IPS DF 6.9 (cell line): ENCODE data around the gene PJA1.

Experiments used
- DNase-seq: peaks from one replicate; pipeline ENCODE4 v3.0.0-alpha.2; 2013; ENCODE audit warnings: low read depth, low spot score
- H3K27ac ChIP-seq: one replicate; pipeline ENCODE4 v1.5.1; 2013; ENCODE audit warnings: low read length, control low read depth
- H3K27me3 ChIP-seq: 2 replicates; pipeline ENCODE4 v1.6.1; 2013; ENCODE audit warnings: mild to moderate bottlenecking, low read length; ENCODE audit not compliant: control insufficient read depth, insufficient read depth
- H3K36me3 ChIP-seq: 2 replicates; pipeline ENCODE4 v1.6.1; 2013; ENCODE audit warnings: low read length; ENCODE audit not compliant: control insufficient read depth, insufficient read depth
- H3K4me1 ChIP-seq: 2 replicates; pipeline ENCODE4 v1.6.1; 2013; ENCODE audit warnings: low read length; ENCODE audit not compliant: control insufficient read depth, insufficient read depth
- H3K4me3 ChIP-seq: 2 replicates; pipeline ENCODE4 v1.5.1; 2013; ENCODE audit warnings: mild to moderate bottlenecking, low read length
- H3K9me3 ChIP-seq: 2 replicates; pipeline ENCODE4 v1.6.1; 2013; ENCODE audit warnings: low read length, inconsistent platforms; ENCODE audit not compliant: control insufficient read depth, insufficient read depth
- WGBS: extraction: QIAGEN DNeasy Blood & Tissue Kit; methylation state at CpG from one replicate; pipeline ENCODE4 v1.1.7; 2013; ENCODE audit warnings: mixed read lengths, missing lambda C conversion rate; ENCODE audit not compliant: insufficient read length, insufficient coverage; 5-methylcytosine and 5-hydroxymethylcytosine counted together

The PJA1 gene

GRCh38 chrX:69133921-69134542 lies 31.2 kb downstream of the PJA1 start:
- H3K9me3 ChIP-seq = no peaks in the 10 kb centered on the region
- H3K4me3 ChIP-seq = no peak overlapping the region
- H3K27me3 ChIP-seq = peaks cover 2% of the 10 kb centered on the region; the same call in 1 of the 2 replicates
- no peak for DNase-seq
- no peak overlapping the region for H3K27ac ChIP-seq
- no CpG with 5 or more reads among the region's 6 CpGs for WGBS
- peaks cover 13% of the 10 kb centered on the region; the same call in 1 of the 2 replicates for H3K4me1 ChIP-seq
- no peaks in the 10 kb centered on the region for H3K36me3 ChIP-seq

DNA sequence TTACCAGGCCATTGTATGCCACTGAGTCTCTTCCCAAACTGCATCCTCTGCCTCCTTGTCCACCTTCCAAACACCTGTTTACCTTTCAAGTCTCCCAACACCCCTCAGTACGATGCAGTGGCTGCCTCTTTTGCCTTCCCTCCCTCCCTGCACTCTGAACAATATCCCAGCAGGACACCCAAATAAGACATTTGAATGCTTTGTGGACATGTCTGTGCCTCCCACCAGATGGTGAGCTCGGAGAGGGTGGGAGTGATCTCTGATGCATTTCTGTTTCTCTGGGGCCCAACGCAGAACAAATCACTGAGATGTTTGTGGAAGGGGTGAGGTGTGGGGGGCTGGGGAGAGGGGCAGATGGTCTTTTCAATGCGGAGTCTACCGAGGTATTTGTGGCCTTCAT lies 33.4 kb downstream of the PJA1 start:
- Histone ChIP-seq H3K36me3 (no peaks in the 10 kb centered on the region), H3K27me3 (peaks cover 2% of the 10 kb centered on the region; the same call in 1 of the 2 replicates), H3K4me3 (no peak overlapping the region), H3K9me3 (no peaks in the 10 kb centered on the region), H3K27ac (no peak overlapping the region), H3K4me1 (peaks cover 10% of the 10 kb centered on the region; the same call in 1 of the 2 replicates)
- DNase-seq = no peak
- WGBS = no CpG with 5 or more reads among the region's 5 CpGs

- Histone ChIP-seq H3K4me3 (no peak overlapping the region), H3K27ac (no peak overlapping the region), H3K9me3 (no peaks in the 10 kb centered on the region), H3K27me3 (peaks cover 2% of the 10 kb centered on the region; the same call in 1 of the 2 replicates), H3K4me1 (peaks cover 8% of the 10 kb centered on the region; the same call in 1 of the 2 replicates), H3K36me3 (no peaks in the 10 kb centered on the region)
- WGBS = no CpG with 5 or more reads among the region's 2 CpGs
- no peak for DNase-seq
Observed at GRCh38 chrX:69130439-69130838, 34.8 kb downstream of the PJA1 start.

GRCh38 chrX:69128588-69128987 lies 36.7 kb downstream of the PJA1 start:
- no CpG with 5 or more reads among the region's 34 CpGs for WGBS
- H3K27ac ChIP-seq = no peak overlapping the region
- no peaks in the 10 kb centered on the region for H3K36me3 ChIP-seq
- H3K27me3 ChIP-seq = peaks cover 2% of the 10 kb centered on the region; the same call in 1 of the 2 replicates
- no peaks in the 10 kb centered on the region for H3K9me3 ChIP-seq
- no peak for DNase-seq
- no peak overlapping the region for H3K4me3 ChIP-seq
- H3K4me1 ChIP-seq = peaks cover 8% of the 10 kb centered on the region

- H3K9me3 ChIP-seq = no peaks in the 10 kb centered on the region
- no peak overlapping the region for H3K4me3 ChIP-seq
- H3K36me3 ChIP-seq = no peaks in the 10 kb centered on the region
- no peak for DNase-seq
- peaks cover 2% of the 10 kb centered on the region; the same call in 1 of the 2 replicates for H3K27me3 ChIP-seq
- peaks cover 7% of the 10 kb centered on the region for H3K4me1 ChIP-seq
- H3K27ac ChIP-seq = no peak overlapping the region
- WGBS = no CpG with 5 or more reads among the region's 3 CpGs
Observed at GRCh38 chrX:69127466-69127865, 37.8 kb downstream of the PJA1 start.

DNA sequence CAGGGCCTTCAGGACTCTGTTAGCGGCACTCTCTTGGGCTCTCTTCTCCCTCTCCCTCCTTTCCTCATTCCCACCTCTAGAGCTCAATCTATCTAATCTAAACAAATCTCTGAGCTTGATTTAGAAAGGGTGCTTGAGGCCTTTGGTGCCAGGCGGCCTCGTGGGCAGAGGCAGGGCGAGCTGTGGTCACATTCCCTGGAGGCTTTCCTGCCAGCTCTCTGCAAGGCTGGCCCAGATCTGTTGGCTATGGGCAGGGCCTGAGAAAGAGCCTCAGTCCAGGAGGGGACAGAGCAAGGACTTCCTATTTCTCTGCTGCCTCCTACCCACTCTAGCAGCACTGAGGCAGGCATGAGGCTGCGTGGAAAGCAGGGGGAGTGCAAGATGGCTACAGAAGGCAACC lies 38.6 kb downstream of the PJA1 start:
- peaks cover 6% of the 10 kb centered on the region for H3K4me1 ChIP-seq
- DNase-seq = no peak
- no peaks in the 10 kb centered on the region for H3K36me3 ChIP-seq
- H3K27me3 ChIP-seq = peaks cover 2% of the 10 kb centered on the region; the same call in 1 of the 2 replicates
- H3K27ac ChIP-seq = no peak overlapping the region
- WGBS = no CpG with 5 or more reads among the region's 5 CpGs
- H3K4me3 ChIP-seq = no peak overlapping the region
- no peaks in the 10 kb centered on the region for H3K9me3 ChIP-seq

DNA sequence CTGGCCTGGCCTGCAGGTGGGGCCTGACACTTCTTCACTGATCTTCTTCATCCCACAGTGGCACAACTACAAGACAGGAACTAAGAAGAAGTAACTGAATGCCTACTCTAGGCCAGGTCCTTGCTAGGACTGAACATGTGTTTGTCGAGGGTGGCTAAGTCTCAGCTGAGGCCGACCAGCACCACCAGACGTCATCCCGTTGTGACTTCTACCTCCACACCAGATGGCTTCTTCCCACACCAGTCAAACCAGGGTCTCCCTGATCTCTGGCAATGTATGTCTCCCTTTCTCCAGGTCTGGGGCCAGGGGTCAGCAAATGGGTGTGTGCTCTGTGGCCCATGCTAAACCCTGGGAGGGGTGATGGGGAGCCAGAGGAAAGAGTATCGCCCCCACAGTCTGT lies 40.2 kb downstream of the PJA1 start:
- peaks cover 2% of the 10 kb centered on the region; the same call in 1 of the 2 replicates for H3K27me3 ChIP-seq
- peaks cover 3% of the 10 kb centered on the region; the same call in 1 of the 2 replicates for H3K4me1 ChIP-seq
- no peak overlapping the region for H3K4me3 ChIP-seq
- H3K36me3 ChIP-seq = no peaks in the 10 kb centered on the region
- DNase-seq = no peak
- H3K27ac ChIP-seq = no peak overlapping the region
- H3K9me3 ChIP-seq = no peaks in the 10 kb centered on the region
- no CpG with 5 or more reads among the region's 5 CpGs for WGBS

DNA sequence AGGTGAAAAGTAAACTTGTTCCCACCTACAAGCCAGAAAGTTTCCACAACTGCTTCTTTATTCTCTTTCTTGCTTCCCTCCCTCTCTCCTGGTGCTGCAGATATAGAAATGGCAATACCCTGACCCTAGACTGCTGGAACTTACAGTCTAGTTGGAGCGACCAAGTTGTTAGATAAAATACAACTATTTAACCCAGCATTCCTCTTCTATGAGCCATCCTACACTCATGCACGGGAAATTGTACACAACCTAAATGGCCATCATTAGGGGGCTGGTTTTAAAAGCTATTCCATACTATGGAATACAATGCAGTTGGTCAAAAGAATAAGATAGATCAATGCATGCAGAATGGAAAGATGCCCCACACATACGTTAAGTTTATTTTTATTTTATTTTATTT lies 41.1 kb downstream of the PJA1 start:
- no peak overlapping the region for H3K4me3 ChIP-seq
- no peaks in the 10 kb centered on the region for H3K27me3 ChIP-seq
- no CpG with 5 or more reads among the region's 3 CpGs for WGBS
- no peak for DNase-seq
- H3K9me3 ChIP-seq = no peaks in the 10 kb centered on the region
- H3K4me1 ChIP-seq = peaks cover 2% of the 10 kb centered on the region; the same call in 1 of the 2 replicates
- H3K36me3 ChIP-seq = no peaks in the 10 kb centered on the region
- no peak overlapping the region for H3K27ac ChIP-seq

DNA sequence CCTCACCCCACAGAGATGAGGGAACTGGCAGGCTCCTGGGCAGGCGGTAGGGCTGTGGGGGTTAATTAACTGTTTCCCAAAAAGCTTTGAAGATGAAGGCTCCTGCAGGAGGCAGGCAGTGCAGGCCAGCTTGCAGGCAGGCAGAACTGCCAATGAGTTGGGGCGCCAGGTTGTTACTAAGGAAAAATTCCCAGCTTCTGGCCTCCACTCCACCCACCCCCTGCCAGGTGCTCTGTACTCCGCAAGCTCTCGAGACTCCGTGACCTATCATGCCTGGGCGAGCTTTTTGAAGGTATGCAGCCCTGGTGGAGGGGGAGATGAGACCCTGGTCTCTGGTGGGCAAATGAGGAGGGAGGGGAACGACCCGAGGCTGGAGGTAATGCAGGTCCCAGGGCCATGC lies 41.8 kb downstream of the PJA1 start:
- no peak for DNase-seq
- Histone ChIP-seq H3K27me3 (no peaks in the 10 kb centered on the region), H3K9me3 (no peaks in the 10 kb centered on the region), H3K27ac (no peak overlapping the region), H3K4me1 (peaks cover 1% of the 10 kb centered on the region; the same call in 1 of the 2 replicates), H3K4me3 (no peak overlapping the region), H3K36me3 (no peaks in the 10 kb centered on the region)
- no CpG with 5 or more reads among the region's 8 CpGs for WGBS

DNA sequence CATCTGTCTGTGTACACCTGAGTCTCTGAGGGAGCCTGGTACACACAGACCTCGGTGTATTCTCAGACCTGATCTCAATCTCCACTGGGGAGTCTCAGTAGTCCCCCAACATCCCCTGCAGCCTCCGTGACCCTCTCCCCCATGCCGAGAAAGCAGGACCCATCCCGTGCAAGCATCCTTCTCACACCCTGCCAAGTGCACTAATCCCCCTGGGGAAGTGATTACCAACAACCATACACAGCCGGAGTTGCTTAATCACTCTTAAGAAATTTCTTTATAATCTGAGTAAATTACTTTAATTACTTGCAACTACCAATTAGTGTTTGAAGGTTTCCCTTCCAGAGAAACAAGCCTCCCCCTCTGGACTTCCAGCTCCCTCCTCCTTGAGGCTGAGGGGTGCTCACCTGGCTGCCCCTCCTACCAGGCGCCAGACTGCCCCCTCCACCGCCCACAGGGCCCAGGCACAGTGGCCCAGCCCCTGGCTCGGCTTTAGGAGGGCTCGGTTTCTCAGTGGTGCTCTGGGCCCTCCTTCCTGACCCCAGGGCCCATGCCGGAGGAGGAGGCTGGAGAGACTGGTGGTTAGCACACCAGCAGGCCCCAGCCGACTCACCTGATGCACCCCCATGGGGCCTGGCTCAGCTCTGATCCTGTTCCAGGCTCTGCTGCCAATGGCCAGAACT lies 43.8 kb downstream of the PJA1 start:
- no peak for DNase-seq
- WGBS = no CpG with 5 or more reads among the region's 11 CpGs
- H3K27me3 ChIP-seq = no peaks in the 10 kb centered on the region
- H3K36me3 ChIP-seq = no peaks in the 10 kb centered on the region
- H3K4me1 ChIP-seq = peaks cover 1% of the 10 kb centered on the region; the same call in 1 of the 2 replicates
- no peak overlapping the region for H3K4me3 ChIP-seq
- no peaks in the 10 kb centered on the region for H3K9me3 ChIP-seq
- no peak overlapping the region for H3K27ac ChIP-seq
